HepG2 (cell line): Measurements from ENCODE around the gene TLNRD1. TPM values are rescaled to one million over a fixed set of nuclear protein-coding genes. Genes with fewer than 3 reads are reported as not detected.
A peak's percentile ranks its signal among the peaks of the same experiment; 100 is the strongest.

Source experiments
- DZIP1 ChIP-seq: sonication (generic); formaldehyde crosslinking; IDR thresholded peaks from 2 replicates; pipeline ENCODE4 v1.5.0; 2020; ENCODE audit warnings: mild to moderate bottlenecking, missing genetic modification reagents
- EEA1 ChIP-seq: sonication (generic); formaldehyde crosslinking; IDR thresholded peaks from 2 replicates; pipeline ENCODE4 v1.5.1; 2020; ENCODE audit warnings: mild to moderate bottlenecking, missing genetic modification reagents, borderline replicate concordance
- GABPB1 ChIP-seq: IDR thresholded peaks from 2 replicates; pipeline ENCODE4 v1.6.1; 2016; ENCODE audit warnings: mild to moderate bottlenecking, missing genetic modification reagents, moderate library complexity, missing compliant biosample characterization
- GRHL1 ChIP-seq: sonication (generic); formaldehyde crosslinking; conservative IDR thresholded peaks from 2 replicates; pipeline ENCODE4 v1.8.0; 2022; ENCODE audit warnings: missing genetic modification reagents
- MTF2 ChIP-seq: sonication (generic); formaldehyde crosslinking; IDR thresholded peaks from 2 replicates; pipeline ENCODE4 v1.5.0; 2020; ENCODE audit warnings: missing genetic modification reagents, borderline replicate concordance
- NR2C2 ChIP-seq: sonication (generic); formaldehyde crosslinking; IDR thresholded peaks from 2 replicates; pipeline ENCODE4 v1.4.0; 2020; ENCODE audit warnings: missing genetic modification reagents, mild to moderate bottlenecking, moderate library complexity, borderline replicate concordance
- PHF21A ChIP-seq: sonication (generic); formaldehyde crosslinking; IDR thresholded peaks from 2 replicates; pipeline ENCODE4 v1.5.0; 2020; ENCODE audit warnings: mild to moderate bottlenecking, missing genetic modification reagents
- REPIN1 ChIP-seq: sonication (generic); formaldehyde crosslinking; IDR thresholded peaks from 2 replicates; pipeline ENCODE4 v1.8.0; 2022; ENCODE audit warnings: missing genetic modification reagents, low read depth, mild to moderate bottlenecking, borderline replicate concordance
- SETDB1 ChIP-seq: sonication (generic); formaldehyde crosslinking; IDR thresholded peaks from 2 replicates; pipeline ENCODE4 v1.5.1; 2020; ENCODE audit warnings: missing genetic modification reagents, mild to moderate bottlenecking, borderline replicate concordance
- SIX4 ChIP-seq: sonication (generic); formaldehyde crosslinking; IDR thresholded peaks from 2 replicates; pipeline ENCODE4 v1.4.0; 2020; ENCODE audit warnings: missing genetic modification reagents
- STAT5B ChIP-seq: sonication (generic); formaldehyde crosslinking; IDR thresholded peaks from 2 replicates; pipeline ENCODE4 v1.4.0; 2020; ENCODE audit warnings: missing genetic modification reagents
- XBP1 ChIP-seq: sonication (generic); formaldehyde crosslinking; IDR thresholded peaks from 2 replicates; pipeline ENCODE4 v1.5.0; 2020; ENCODE audit warnings: missing genetic modification reagents
- ZFP82 ChIP-seq: sonication (generic); formaldehyde crosslinking; IDR thresholded peaks from 2 replicates; pipeline ENCODE4 v1.5.1; 2020; ENCODE audit warnings: mild to moderate bottlenecking, missing genetic modification reagents, borderline replicate concordance
- ZNF256 ChIP-seq: sonication (generic); formaldehyde crosslinking; conservative IDR thresholded peaks from 2 replicates; pipeline ENCODE4 v1.4.0; 2020; ENCODE audit warnings: missing genetic modification reagents
- ZNF276 ChIP-seq: sonication (generic); formaldehyde crosslinking; IDR thresholded peaks from 2 replicates; pipeline ENCODE4 v1.4.0; 2020; ENCODE audit warnings: mild to moderate bottlenecking, low read depth, missing genetic modification reagents
- ZNF317 ChIP-seq: sonication (generic); formaldehyde crosslinking; IDR thresholded peaks from 2 replicates; pipeline ENCODE4 v1.5.0; 2020; ENCODE audit warnings: mild to moderate bottlenecking, missing genetic modification reagents
- ZNF557 ChIP-seq: sonication (generic); formaldehyde crosslinking; IDR thresholded peaks from 2 replicates; pipeline ENCODE4 v1.4.0; 2020; ENCODE audit warnings: missing genetic modification reagents
- ZNF580 ChIP-seq: IDR thresholded peaks from 2 replicates; pipeline ENCODE4 v1.6.1; 2016; ENCODE audit warnings: low read depth, borderline replicate concordance
- ZNF616 ChIP-seq: sonication (generic); formaldehyde crosslinking; IDR thresholded peaks from 2 replicates; pipeline ENCODE4 v1.5.0; 2020; ENCODE audit warnings: low read depth, mild to moderate bottlenecking, missing genetic modification reagents
- ZNF639 ChIP-seq: conservative IDR thresholded peaks from 2 replicates; pipeline ENCODE4 v1.6.1; 2018; ENCODE audit warnings: missing genetic modification reagents
- ZNF772 ChIP-seq: sonication (generic); formaldehyde crosslinking; IDR thresholded peaks from 2 replicates; pipeline ENCODE4 v1.5.0; 2020; ENCODE audit warnings: mild to moderate bottlenecking, missing genetic modification reagents
- polyA plus RNA-seq, 8 experiments: library from polyadenylated mRNA; depleted of rRNA in 3 of 8; stranded (reverse) in 7 of 8; unstranded in 1 of 8; fragments of >200 nt; fragmentation: Illumina TruSeq in 4 of 8; extraction: Trizol in 4 of 8; gene quantifications; 2 replicates each; pipeline versions ENCODE4 v1.2.1 to v1.2.3, GENCODE V29; 2011 to 2016; ENCODE audit warnings: low read depth in 4 of 8, missing spikeins in 1 of 8, mixed read lengths in 1 of 8; ENCODE audit not compliant: insufficient read depth in 1 of 8
- total RNA-seq, 5 experiments: library from RNA; depleted of rRNA; stranded (reverse); fragments of >200 nt; fragmentation: Illumina TruSeq; extraction: Trizol; gene quantifications; 2 replicates each; pipeline ENCODE4 v1.2.3, GENCODE V29; 2016; ENCODE audit warnings: low read depth in 1 of 5

TLNRD1 gene
- total and polyA plus RNA-seq, 2 of the 13 experiments (the other 11 are each of a cell fraction or from before 2014, with no cell fraction given): 3.4 to 5.3 TPM

GRCh38 chr15:80989518-80990478, 10.9 kb upstream of the TLNRD1 start, which contains the start of gene MESD (continued):
- TF ChIP-seq ZNF276 (CRISPR knock-in tag) (no peak), NR2C2 (CRISPR knock-in tag) (peak; percentile 51; the same call in 1 of the 2 replicates), ZFP82 (peak; percentile 76; the same call in 1 of the 2 replicates), PHF21A (no peak; the same call in 1 of the 2 replicates), MTF2 (CRISPR knock-in tag) (no peak), EEA1 (no peak), ZNF580 (CRISPR knock-in tag) (no peak; the same call in 1 of the 2 replicates), SIX4 (CRISPR knock-in tag) (peak; percentile 24; the same call in 1 of the 2 replicates), ZNF772 (CRISPR knock-in tag) (no peak), STAT5B (CRISPR knock-in tag) (no peak), ZNF557 (CRISPR knock-in tag) (0 out of 2 replicates have a peak, but pooled peaks have one; percentile 70), ZNF639 (CRISPR knock-in tag) (no peak), DZIP1 (CRISPR knock-in tag) (no peak), GABPB1 (peak; percentile 90), ZNF256 (CRISPR knock-in tag) (no peak), XBP1 (CRISPR knock-in tag) (no peak; the same call in none of the 2 replicates), GRHL1 (no peak), REPIN1 (no peak), SETDB1 (CRISPR knock-in tag) (no peak), ZNF317 (CRISPR knock-in tag) (peak; percentile 74), ZNF616 (no peak)
